Stimulated activated CD4-positive, alpha-beta T cell treated with anti-CD3 and anti-CD28 coated beads, Interleukin-1b, Interleukin-23, amount 100 ng/mL, for 1 hour (primary cell): ENCODE measurements around the gene CTTN.
"Not testable (repeated sequence)": the region's sequence is repeated elsewhere in the genome, so short reads cannot be mapped to it uniquely, and the experiment has no call there.

Experiments used
- DNase-seq, 2 donors: peaks; one replicate each; pipeline ENCODE4 v3.0.0-alpha.2; 2020; ENCODE audit warnings: low read depth in 2 of 2

The CTTN gene

GRCh38 chr11:70381350-70381749, 17.0 kb upstream of the CTTN start:
- no peak for DNase-seq

- no peak for DNase-seq
Measured at GRCh38 chr11:70381872-70382861, 16.2 kb upstream of the CTTN start.

GRCh38 chr11:70383664-70384565, 14.4 kb upstream of the CTTN start:
- DNase-seq = no peak

DNA sequence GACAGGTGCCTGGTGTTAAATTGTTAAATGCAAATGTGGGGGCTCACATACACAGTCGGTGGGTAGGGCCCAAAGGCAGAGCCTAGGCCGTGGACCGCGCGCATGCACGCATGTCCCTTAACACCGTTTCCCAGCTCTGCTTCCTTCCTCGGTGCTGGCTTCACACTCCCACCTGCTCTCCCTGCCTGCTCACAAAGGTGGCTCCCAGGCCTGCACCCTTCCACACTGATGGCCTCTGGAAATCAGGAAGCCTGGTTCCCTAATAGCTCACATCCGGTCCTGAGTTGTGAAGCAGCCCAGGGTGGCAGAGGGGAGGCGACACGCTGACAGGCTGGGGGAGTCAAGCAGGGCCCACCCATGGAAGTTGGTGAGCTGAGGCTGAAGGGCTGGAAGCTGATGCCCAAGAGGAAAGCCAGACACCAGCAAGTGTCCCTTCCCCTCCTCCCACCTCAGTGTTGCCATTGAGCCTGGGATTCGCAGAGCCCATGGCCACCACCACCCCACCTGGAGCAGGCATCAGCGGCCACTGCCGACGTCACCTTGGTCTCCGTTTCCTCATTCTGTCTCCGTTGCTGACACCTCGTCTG, 13.7 kb upstream of the CTTN start:
- no peak for DNase-seq

- no peak for DNase-seq
Measured at GRCh38 chr11:70387564-70387963, 10.8 kb upstream of the CTTN start.

DNA sequence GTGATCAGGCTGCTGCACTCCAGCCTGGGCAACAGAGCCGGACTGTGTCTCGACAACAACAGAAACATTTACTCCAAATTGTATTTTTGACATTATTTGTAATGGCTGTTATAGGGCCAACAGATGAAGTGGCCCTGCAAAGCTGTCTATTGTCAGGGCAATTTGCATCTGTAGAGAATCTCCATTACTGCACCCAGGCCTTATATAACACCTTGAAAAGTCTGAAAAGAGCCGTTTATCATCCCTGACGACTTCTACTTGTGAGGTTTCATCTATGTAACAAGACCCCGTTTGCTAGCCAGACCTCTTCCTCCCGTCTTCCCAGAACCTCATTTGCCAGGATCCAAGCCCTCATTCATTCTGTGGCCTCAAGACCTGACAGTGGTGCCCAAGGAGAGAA, 9.1 kb upstream of the CTTN start:
- DNase-seq = no peak

- DNase-seq = not testable (repeated sequence)
Measured at GRCh38 chr11:70390882-70391281, 7.4 kb upstream of the CTTN start.

- DNase-seq = no peak
Measured at GRCh38 chr11:70394211-70394950, 3.9 kb upstream of the CTTN start.

DNA sequence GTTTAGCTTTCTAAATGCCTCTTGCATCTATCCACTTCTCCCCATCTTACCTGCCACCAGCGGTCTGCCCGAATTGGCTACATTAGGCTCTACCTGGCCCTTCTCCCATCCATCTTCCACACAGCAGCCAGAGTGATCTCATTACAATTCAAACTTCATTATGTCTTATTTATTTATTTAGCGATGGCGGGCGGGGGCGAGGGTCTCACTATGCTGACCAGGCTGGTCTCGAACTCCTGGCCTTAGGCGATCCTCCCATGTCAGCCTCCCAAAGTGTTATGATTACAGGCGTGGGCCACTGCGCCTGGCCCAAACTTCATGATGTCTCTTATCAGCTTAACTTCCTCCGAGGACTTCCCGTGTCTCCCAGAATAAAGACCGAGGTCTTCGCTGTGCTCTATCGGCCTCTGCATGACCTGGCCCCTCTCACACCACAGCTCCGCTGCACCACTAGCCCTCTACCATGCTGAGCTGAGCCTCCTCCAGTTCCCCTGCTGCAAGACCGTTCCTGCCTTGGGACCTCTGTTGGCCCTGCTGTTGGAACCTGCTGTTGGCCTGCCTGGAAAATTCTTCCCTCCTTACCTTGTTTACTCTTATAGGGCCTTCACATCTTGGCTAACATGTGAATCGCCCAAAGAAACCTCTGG, 870 bp upstream of the CTTN start:
- DNase-seq = no peak

DNA sequence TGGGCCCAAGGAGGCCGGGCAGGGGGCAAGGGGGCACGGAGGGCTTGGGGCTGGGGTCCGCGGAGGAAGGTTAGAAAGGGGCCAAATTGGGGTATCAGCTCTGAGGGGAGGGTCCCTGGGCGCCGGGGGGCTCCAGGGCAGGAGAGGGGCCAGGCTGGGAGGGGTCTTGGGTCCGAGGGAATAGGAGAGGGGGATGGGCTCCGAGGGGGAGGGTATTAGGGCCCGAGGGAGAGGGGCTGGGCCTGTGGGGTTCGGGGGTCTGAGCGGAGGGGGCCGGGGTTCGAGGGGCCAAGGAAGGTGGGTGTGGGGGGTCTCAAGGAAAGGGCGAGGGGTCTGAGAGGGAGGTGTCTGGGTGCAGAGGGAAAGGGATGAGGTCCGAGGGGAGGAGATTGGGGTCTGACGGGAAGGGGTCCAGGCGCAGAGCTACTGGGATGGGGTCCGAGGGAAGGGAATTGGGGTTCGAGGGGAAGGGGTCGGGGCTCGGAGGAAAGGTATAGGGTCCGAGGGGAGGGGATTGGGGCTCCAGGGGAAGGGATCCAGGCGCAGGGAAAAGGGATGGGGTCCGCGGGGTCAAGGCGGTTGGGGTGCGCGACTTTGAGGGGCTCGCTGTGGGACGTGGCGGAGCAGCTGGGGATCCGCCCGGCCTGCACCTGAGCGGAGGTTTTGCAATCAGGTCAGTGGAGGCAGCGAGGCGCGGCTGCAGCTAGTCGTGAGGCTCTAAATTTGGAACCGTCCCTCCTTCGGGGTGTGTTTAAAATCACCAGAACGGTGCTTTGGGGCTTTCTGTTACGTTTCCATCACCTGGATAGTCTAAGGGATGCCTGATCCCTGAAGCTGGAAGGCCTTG, 728 bp downstream of the CTTN start:
- no peak for DNase-seq

DNA sequence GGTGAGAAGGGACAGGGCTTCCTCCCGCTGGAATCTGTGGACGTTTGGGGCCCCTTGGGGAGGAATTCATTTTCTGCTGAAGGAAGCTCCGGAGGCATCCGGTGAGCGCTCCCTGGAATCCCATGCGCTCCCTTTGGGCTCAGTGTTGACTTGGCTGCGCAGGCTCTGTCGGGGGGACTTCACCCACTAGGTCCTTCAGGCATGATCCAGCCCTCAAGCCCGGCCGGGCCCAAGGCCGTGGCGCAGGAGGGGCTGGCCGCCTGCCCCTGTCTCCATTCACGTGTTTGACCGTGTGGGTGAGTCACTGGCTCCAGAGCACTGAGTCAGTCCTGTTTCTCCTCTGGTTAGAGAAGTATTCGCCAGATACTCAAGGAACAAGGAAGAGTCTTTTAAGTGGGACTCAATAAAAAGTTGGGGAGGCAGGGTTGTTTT, 1.4 kb downstream of the CTTN start:
- DNase-seq = no peak

DNA sequence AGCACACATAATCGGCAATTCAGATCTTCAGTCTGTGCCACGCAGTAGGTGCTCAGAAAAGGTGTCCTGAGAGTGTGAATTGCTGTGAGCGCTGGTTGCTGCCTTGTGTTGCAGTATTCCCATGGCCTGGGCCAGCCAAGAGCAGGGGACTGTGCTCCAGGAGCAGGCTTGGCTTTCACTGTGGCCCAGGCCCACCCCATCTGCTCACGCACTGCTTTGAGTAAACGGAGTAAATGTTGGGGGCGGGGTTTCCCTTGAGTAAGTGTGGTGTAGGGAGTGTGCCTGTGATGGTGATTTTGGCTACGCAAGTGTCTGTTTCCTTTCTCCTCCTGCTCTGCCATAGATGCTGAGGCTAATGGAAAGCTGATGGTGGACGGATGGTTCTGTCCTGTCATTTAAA, 2.3 kb downstream of the CTTN start:
- DNase-seq = no peak

DNA sequence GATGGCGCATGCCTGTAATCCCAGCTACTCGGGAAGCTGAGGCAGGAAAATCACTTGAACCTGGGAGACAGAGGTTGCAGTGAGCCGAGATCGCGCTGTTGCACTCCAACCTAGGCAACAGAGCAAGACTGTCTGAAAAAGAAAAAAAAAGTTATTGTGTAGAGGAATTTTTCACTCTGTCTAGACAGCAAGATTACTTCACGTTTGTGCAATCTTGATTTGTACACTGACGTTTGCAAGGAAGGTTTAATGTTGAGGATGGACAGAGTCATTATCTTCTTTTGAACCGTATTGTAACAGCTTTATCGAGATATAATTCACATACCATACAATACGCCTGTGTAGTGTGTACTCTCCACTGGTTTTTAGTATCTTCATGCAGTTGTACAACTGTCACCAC, 3.7 kb downstream of the CTTN start:
- DNase-seq = no peak

GRCh38 chr11:70402685-70403084, 4.4 kb downstream of the CTTN start:
- no peak for DNase-seq

DNA sequence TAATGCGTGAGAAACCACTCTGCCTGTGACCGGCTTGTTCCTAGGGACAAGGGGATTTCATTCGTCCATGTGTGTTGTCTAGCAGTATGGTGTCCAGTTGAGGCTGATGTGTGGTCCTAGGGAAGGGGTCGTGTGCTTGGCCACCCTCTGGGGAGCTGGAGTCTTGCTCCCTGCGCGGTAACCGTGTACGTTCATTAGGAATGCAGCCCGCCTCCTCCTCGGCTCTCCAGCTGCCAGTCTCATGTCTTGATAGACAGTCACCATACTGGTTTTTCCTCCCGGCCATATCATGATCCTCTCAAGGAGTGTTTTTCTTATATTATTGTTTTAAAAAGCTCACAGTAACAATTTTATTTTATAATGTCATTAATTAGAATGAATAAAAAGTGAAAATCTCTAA, 5.9 kb downstream of the CTTN start:
- DNase-seq = no peak

DNA sequence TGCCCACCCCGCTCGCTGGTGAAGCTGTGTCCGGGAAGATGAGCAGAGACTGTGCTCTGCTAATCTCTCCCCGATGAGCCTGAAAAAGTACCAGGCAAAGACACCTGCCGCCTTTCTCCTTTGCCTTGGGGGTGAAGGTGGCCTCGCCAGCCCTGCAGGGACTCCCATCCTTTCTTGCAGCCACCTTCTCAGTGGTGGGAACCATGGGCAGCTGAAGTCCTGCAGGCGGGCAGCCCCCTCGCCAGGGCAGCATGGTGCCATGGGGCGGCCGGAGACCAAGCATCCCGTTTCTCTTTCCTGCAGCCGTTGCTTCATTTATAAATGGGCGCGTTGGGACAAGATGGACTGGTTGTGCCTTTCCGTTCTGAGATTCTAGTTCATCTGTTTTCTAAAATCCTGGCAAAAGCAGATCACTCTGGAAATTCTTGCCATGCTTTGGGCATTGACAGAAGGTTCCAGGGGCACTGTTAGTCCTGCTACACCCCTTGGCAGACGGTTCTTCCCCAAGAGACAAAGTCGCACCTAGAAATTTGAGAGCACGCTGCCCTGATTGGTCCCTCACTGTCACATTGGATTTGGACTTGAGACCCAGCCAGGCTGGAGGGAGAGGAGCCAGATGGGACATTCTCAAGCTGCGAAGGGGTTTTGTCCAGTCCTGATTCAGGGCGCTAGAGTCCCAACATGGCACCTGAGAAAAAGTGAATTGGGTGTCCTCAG, 7.5 kb downstream of the CTTN start:
- no peak for DNase-seq

GRCh38 chr11:70407121-70407520, 8.8 kb downstream of the CTTN start:
- DNase-seq = no peak

DNA sequence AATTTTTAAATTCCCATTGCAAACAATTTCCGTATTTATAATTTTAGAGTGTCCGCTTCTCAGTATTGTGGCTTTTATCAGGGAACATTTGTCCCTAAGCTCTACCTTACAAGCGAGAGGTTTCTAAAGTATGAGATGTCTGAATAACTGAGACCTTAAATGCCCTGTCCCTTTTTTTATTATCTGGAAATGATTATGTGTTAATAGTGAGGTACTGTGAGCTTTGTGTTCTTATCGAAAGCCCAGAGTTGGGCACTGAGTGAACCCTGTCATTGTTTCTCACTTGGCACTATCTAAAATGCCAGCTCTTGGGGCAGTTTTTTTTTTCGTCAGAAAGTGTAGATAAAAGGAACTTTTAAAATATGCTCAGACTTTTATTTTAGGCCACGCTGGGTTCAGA, 9.5 kb downstream of the CTTN start:
- no peak for DNase-seq

DNA sequence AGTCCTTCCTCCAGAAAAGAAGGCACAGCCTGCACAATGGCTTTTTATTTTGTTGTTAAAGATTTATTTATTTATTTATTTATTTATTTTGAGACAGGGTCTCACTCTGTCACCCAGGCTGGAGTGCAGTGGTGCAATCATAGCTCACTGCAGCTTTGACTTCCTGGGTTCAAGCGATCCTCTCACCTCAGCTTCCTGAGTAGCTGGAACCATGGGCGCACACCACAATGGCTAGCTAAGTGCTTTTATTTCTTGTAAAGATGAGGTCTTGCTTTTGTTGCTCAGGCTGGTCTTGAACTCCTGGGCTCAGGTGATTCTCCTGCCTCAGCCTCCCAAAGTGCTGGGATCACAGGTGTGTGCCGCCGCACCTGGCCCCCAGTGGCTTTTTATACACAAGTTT, 10.0 kb downstream of the CTTN start:
- DNase-seq = not testable (repeated sequence)
